HTERT RPE-1 (cell line): ENCODE data around the gene DNAJC19.
"Not testable (repeated sequence)": the region's sequence is repeated elsewhere in the genome, so short reads cannot be mapped to it uniquely, and the experiment has no call there.

Source experiments
- in situ Hi-C: fragments of 300-500 bp; cut with MboI; formaldehyde crosslinking; loops from 4 replicates; pipeline ENCODE4 v1.14.3; 2020; ENCODE audit warnings: low sequenced_read_pairs

DNAJC19 gene

GRCh38 chr3:180989291-180990163 lies at the start of gene DNAJC19:
Gene DNAJC19 (minus strand): TSS chr3:180989736. CDS start chr3:180989602, 134 bp downstream.
- in situ Hi-C loops = no loop called here

DNA sequence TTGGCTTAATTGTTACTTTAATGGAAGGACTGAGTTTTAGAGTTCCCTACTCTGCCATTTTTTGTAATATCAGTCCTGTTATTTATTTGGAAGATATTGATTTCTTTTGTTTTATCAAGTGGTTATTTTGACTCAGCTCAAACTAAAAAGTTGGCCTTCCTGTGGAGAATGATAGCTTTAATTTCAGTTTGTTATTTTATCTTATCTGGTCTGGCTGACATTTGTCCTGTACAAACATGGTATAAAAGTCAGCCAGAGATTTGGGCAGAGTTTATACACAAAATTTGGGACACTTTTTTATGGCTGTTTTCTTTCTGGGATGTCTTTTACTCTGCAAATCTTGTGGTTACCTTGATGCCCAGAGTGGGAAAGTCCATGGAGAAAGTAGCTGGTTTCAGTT lies 41.4 kb upstream of the DNAJC19 start:
- in situ Hi-C loops = no loop called here

- in situ Hi-C loops = no loop called here
Observed at GRCh38 chr3:181025204-181025603, 35.7 kb upstream of the DNAJC19 start.

GRCh38 chr3:181017690-181018089 lies 28.2 kb upstream of the DNAJC19 start:
- in situ Hi-C loops = no loop called here

DNA sequence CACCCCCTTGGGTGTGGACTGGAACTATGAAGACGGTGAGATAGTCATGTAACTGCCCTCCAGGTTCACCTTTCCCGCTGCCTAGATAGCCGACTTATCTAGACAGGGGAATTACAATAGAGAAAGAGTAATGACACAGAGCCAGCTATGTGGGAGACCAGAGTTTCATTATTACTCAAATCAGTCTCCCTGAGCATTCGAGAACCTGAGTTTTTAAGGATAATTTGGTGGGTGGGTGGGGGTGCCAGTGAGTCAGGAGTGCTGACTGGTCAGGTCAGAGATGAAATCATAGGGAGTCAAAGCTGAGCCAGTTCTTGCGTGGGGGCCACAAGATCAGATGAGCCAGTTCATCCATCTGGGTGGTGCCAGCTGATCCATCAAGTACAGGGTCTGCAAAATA lies 19.7 kb upstream of the DNAJC19 start:
- in situ Hi-C loops = no loop called here

- in situ Hi-C loops = no loop called here
Observed at GRCh38 chr3:181008796-181009195, 19.3 kb upstream of the DNAJC19 start.

DNA sequence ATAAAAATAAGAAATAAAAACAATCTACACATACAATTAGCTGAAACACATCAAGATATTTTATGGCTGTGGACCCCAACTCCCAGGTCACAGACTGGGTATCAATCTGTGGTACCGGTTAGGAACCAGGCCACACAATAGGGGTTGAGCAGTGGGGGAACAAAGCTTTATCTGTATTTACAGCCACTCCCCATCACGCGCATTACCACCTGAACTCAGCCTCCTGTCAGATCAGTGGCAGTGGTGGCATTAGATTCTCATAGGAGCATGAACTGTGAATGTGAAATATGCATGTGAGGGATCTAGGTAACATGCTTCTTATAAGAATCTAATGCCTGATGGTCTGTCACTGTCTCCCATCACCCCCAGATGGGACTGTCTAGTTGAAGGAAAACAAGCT lies 17.7 kb upstream of the DNAJC19 start:
- in situ Hi-C loops = no loop called here

DNA sequence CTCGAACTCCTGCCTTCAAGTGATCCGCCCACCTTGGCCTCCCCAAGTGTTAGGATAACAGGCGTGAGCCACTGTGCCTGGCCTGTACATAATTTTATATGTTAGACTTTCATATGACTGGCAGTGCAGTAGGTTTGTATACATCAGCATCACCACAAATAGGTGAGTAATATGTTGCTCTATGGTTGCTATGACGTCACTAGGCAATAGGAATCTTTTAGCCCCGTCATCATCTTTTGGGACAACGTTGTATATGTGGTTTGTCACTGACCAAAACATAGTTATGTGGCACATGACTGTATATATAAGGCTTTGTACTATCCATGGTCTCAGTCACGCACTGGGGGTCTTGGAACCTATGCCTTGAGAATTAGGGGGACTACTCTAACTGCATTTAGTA lies 17.0 kb upstream of the DNAJC19 start:
- in situ Hi-C loops = no loop called here

DNA sequence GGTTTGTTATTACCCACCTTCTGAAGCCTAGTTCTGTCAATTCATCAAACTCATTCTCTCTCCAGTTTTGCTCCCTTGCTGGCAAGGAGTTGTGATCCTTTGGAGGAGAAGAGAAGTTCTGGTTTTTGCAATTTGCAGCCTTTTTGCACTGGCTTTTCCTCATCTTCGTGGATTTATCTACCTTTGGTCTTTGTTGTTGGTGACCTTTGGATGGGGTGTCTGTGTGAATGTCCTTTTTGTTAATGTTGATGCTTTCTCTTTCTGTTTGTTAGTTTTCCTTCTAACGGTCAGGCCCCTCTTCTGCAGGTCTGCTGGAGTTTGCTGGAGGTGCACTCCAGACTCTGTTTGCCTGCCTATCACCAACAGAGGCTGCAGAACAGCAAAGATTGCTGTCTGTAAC lies 13.9 kb upstream of the DNAJC19 start:
- in situ Hi-C loops = not testable (repeated sequence)

GRCh38 chr3:181002331-181002730 lies 12.8 kb upstream of the DNAJC19 start:
- in situ Hi-C loops = not testable (repeated sequence)

GRCh38 chr3:180996415-180996932 lies 6.9 kb upstream of the DNAJC19 start:
- in situ Hi-C loops = no loop called here

- in situ Hi-C loops = no loop called here
Observed at GRCh38 chr3:180990505-180990904, 969 bp upstream of the DNAJC19 start.

DNA sequence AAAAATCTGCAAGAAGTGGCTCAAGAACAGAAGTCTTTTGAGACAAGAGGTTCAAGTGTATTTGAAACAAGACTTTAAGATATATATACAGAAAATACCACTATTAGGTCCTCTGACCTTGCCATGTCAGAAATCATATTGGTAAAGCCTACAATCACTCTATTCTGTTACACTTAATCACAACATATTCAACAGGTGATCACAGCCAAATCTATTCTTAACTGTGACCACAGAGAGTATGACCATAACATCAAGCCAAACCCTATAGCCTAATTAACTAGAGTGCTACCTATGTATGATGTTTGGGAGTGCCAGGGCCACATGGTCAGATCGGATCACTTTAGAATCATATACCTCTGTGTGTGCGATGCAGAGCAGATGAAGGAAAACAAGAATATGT lies 2.2 kb downstream of the DNAJC19 start:
- in situ Hi-C loops = no loop called here

DNA sequence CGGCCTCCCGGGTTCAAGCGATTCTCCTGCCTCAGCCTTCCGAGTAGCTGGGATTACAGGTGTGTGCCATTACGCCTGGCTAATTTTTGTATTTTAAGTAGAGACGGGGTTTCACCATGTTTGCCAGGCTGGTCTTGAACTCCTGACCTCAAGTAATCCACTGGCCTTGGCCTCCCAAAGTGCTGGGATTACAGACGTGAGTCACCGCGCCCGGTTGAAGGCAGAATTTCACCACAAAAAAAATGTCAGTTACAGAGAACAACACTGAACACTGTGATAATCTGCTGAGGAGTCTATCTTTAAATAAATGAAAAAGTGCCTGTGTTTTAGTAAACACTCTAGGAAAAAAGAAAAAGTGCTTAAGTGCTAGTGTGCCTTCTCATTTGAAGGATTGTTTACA lies 3.2 kb downstream of the DNAJC19 start:
- in situ Hi-C loops = not testable (repeated sequence)

- in situ Hi-C loops = no loop called here
Observed at GRCh38 chr3:180983136-180983535, 6.4 kb downstream of the DNAJC19 start.

GRCh38 chr3:180981912-180982311 lies 7.6 kb downstream of the DNAJC19 start:
- in situ Hi-C loops = no loop called here

DNA sequence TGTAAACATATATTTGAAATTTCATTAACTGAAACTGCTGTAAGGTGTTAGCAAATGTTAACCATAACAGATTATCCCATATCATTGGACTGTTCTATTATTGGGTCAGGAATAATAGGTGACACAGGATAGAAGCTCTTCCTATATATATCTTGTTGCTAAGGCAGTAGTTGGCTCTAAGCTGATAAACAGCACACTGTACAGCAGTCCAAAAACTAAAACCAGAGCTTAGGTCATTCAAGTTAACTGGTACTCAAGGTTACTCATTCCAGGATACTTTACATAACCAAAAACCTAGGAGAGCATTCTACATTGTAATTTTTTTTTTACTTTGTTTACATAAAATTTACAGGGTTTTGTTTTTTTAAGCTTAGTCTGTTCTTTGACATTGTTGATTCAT lies 8.9 kb downstream of the DNAJC19 start:
- in situ Hi-C loops = no loop called here

GRCh38 chr3:180979961-180980360 lies 9.6 kb downstream of the DNAJC19 start:
- in situ Hi-C loops = no loop called here

GRCh38 chr3:180977498-180977897 lies 12.0 kb downstream of the DNAJC19 start:
- in situ Hi-C loops = no loop called here

- in situ Hi-C loops = no loop called here
Observed at GRCh38 chr3:180974286-180974685, 15.2 kb downstream of the DNAJC19 start.

GRCh38 chr3:180973543-180973942 lies 16.0 kb downstream of the DNAJC19 start:
- in situ Hi-C loops = no loop called here

DNA sequence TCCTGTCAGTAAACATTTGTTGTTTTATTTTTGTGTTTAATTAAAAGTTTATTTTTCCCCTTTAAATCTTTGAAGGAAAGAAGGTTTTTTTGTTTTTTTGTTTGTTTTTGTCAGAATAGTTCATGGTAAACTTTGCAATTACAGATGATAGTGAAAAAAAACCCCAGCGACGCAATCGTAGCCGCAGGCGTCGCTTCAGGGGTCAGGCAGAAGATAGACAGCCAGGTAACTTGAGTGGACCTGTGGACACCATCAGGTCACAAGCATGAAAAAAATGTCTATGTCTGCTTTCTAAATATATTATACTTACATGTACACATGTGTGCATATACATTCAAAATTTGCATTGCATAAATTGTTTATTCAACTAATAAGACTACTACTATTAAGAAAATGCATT lies 18.6 kb downstream of the DNAJC19 start:
- in situ Hi-C loops = no loop called here

GRCh38 chr3:180962530-180962929 lies 27.0 kb downstream of the DNAJC19 start:
- in situ Hi-C loops = no loop called here
